ENCODE data around the gene SULT6B1. TPM values are rescaled to one million over a fixed set of nuclear protein-coding genes. Genes with fewer than 3 reads are reported as not detected.

SULT6B1 gene
- not detected in 2 replicates for total RNA-seq (2012; rRNA removed)
- not detected in 2 replicates for polyA plus RNA-seq (2012; rRNA removed)
- polyA plus RNA-seq (2012; cell fraction: cytosol; rRNA removed): not detected in 2 replicates
- polyA plus RNA-seq (2012; cell fraction: nucleus; rRNA removed; ENCODE audit: low replicate concordance): not detected in 2 replicates
- Bru-seq, nascent RNA: percentile 13 among the genes with signal in this experiment
- percentile 16 among the genes with signal in this experiment for BruChase-seq, experiment 1, labeled RNA remaining after a 6-hour chase
- BruChase-seq, experiment 2, labeled RNA remaining after a 2-hour chase: percentile 14 among the genes with signal in this experiment
- long read RNA-seq: 0 reads

GRCh38 chr2:37188570-37188969, at the start of gene SULT6B1:
Gene SULT6B1, minus strand, starts transcription at chr2:37188670. Its CDS starts 30 bp downstream, at chr2:37188640.
- no peak within 1 kb of the TSS for H3K56ac ChIP-seq (ENCODE audit: extremely low read depth, insufficient read depth, low read length)
- no peak within 1 kb of the TSS for H2BK15ac ChIP-seq (ENCODE audit: low read depth, low read length)
- DNase-seq: no peak
- no peak within 1 kb of the TSS for H3K14ac ChIP-seq (replicated peaks; ENCODE audit: low read depth, low read length)
- no peak within 1 kb of the TSS for H2BK20ac ChIP-seq (ENCODE audit: low read depth, low read length)
- peak within 1 kb of the TSS; percentile 16; a peak in 1 of 4 replicates for H4K8ac ChIP-seq (ENCODE audit: low read depth in 2 of 2, low read length in 2 of 2)
- no peak within 1 kb of the TSS for H2AK9ac ChIP-seq (replicated peaks; ENCODE audit: low read depth, low read length, poor library complexity)
- no peak within 1 kb of the TSS for H3K4me2 ChIP-seq (ENCODE audit: low read depth, low read length)
- no peak within 1 kb of the TSS for H3K27ac ChIP-seq (ENCODE audit: insufficient read depth, low read length)
- no peak within 1 kb of the TSS for H4K91ac ChIP-seq (ENCODE audit: insufficient read depth, low read depth, low read length)
- no peak within 1 kb of the TSS for H3K4ac ChIP-seq (ENCODE audit: low read depth, low read length)
- peak within 1 kb of the TSS; percentile 9; the same call in 1 of the 2 replicates for H2AK5ac ChIP-seq (ENCODE audit: low read depth, low read length)
- H3K18ac ChIP-seq (ENCODE audit: low read depth, low read length): no peak within 1 kb of the TSS
- peaks cover 2% of the 10 kb centered on the region for H3K4me1 ChIP-seq (ENCODE audit: control insufficient read depth, insufficient read depth, low read length)
- in situ Hi-C loops (cut with MboI; ENCODE audit: low sequenced_read_pairs) (no loop called here), intact Hi-C loops (cut with micrococcal nuclease) (no loop called here), dilution Hi-C loops (cut with HindIII; ENCODE audit: low sequenced_read_pairs, unreplicated experiment) (no loop called here)
- H2AFZ ChIP-seq (replicated peaks; ENCODE audit: low read length, poor library complexity): peak within 1 kb of the TSS; percentile 80
- H3K23ac ChIP-seq (ENCODE audit: low read depth, low read length): no peak within 1 kb of the TSS
- no peak within 1 kb of the TSS for H2BK120ac ChIP-seq (ENCODE audit: low read depth, low read length)
- 67% methylated on average over 1 of the region's 2 CpGs; no CpG with 5 or more reads in 1 of the 2 experiments for WGBS, 2 experiments (ENCODE audit: extremely low coverage in 2 of 2, insufficient read length in 1 of 2)
- no peaks in the 10 kb centered on the region for H3K9me3 ChIP-seq (ENCODE audit: control insufficient read depth, insufficient read depth, low read length)
- no peak within 1 kb of the TSS for H3K4me3 ChIP-seq (ENCODE audit: insufficient read depth, low read depth, low read length)
- ATAC-seq (ENCODE audit: low read depth): no peak
- H2BK5ac ChIP-seq (ENCODE audit: low read depth, low read length, poor library complexity, severe bottlenecking): no peak within 1 kb of the TSS
- no peak within 1 kb of the TSS for H3K9ac ChIP-seq (ENCODE audit: low read depth, low read length)
- H3K36me3 ChIP-seq (ENCODE audit: control insufficient read depth, insufficient read depth, low read length): no peaks in the 10 kb centered on the region
- TF ChIP-seq USF2 (IDR thresholded peaks at IDR 0.05; ENCODE audit: low read depth, low read length): no peak
- TF ChIP-seq POLR2A (IDR thresholded peaks at IDR 0.05; ENCODE audit: low read depth, low read length): no peak
- no peak for TF ChIP-seq FOS (IDR thresholded peaks at IDR 0.05; ENCODE audit: low read depth, low read length)
- TF ChIP-seq RCOR1 (IDR thresholded peaks at IDR 0.05; ENCODE audit: insufficient replicate concordance, low read length): no peak
- TF ChIP-seq CEBPB (IDR thresholded peaks at IDR 0.05; ENCODE audit: low read depth, low read length): no peak
- no peak for TF ChIP-seq RFX5 (IDR thresholded peaks at IDR 0.05; ENCODE audit: low read depth, low read length)
- TF ChIP-seq MAFK (IDR thresholded peaks at IDR 0.05; ENCODE audit: low read depth, low read length): no peak
- no peak for TF ChIP-seq CTCF (conservative IDR thresholded peaks at IDR 0.05; ENCODE audit: low read depth, low read length)
- no peak for TF ChIP-seq CHD1 (IDR thresholded peaks at IDR 0.05; ENCODE audit: low read depth, low read length)
- no peak for TF ChIP-seq MXI1 (IDR thresholded peaks at IDR 0.05; ENCODE audit: borderline replicate concordance, low read depth, low read length)
- no peak for TF ChIP-seq NFE2L2 (IDR thresholded peaks at IDR 0.05; ENCODE audit: low read depth, low read length)
- no peaks in the 10 kb centered on the region for H4K20me1 ChIP-seq (ENCODE audit: insufficient read depth, low read length)
- H4K5ac ChIP-seq (ENCODE audit: low read depth, low read length): no peak within 1 kb of the TSS
- H3K79me1 ChIP-seq (ENCODE audit: low read depth in 1 of 2, low read length in 2 of 2): no peaks in the 10 kb centered on the region
- no peaks in the 10 kb centered on the region; the same call in none of the 2 replicates for H3K27me3 ChIP-seq (ENCODE audit: control insufficient read depth, insufficient read depth, low read length)
- POLR2A ChIA-PET (ENCODE audit: unreplicated experiment): interaction anchor here (0.6 kb wide), 1 partner anchor 56 kb away, joined by 8 read pairs; no protein-coding TSS in a partner anchor
- CTCF ChIA-PET: no interaction called here
- no TSS peak for BruUV-seq (replicated peaks)
- peaks cover 3% of the 10 kb centered on the region; the same call in 1 of the 2 replicates for H3K9me1 ChIP-seq (ENCODE audit: insufficient read depth, low read length)

All from IMR-90 (cell line).